ENCODE measurements around the gene ATAT1. TPM values are rescaled to one million over a fixed set of nuclear protein-coding genes. Genes with fewer than 3 reads are reported as not detected.
A peak's percentile ranks its signal among the peaks of the same experiment; 100 is the strongest.

ATAT1 gene
- polyA plus RNA-seq, 1 of the 3 experiments (the other 2 are of a cell fraction): 36.2 TPM

GRCh38 chr6:30646450-30647241, 20.0 kb downstream of the ATAT1 start, which contains the start of gene C6orf136:
TSS of gene C6orf136 (plus strand) at chr6:30647133. CDS start at chr6:30647232, 99 bp downstream.
- TF ChIP-seq TEAD4 (IDR thresholded peaks at IDR 0.05; ENCODE audit: borderline replicate concordance, insufficient read depth) (no peak), EZH2phosphoT487 (IDR thresholded peaks at IDR 0.05; ENCODE audit: borderline replicate concordance, low read depth) (no peak), FOSL2 (IDR thresholded peaks at IDR 0.05; ENCODE audit: borderline replicate concordance, low read depth) (no peak), RFX5 (IDR thresholded peaks at IDR 0.05; ENCODE audit: low read length) (no peak), FOXJ3 (CRISPR knock-in tag; IDR thresholded peaks at IDR 0.05) (no peak), RAD21 (IDR thresholded peaks at IDR 0.05; ENCODE audit: low read length) (no peak), GABPA (IDR thresholded peaks at IDR 0.05; ENCODE audit: low read depth) (no peak), TCF12 (IDR thresholded peaks at IDR 0.05) (no peak), NRF1 (IDR thresholded peaks at IDR 0.05; ENCODE audit: low read depth, low read length) (peak; percentile 96), MEF2A (IDR thresholded peaks at IDR 0.05; ENCODE audit: borderline replicate concordance, low read depth) (no peak), EP300 (IDR thresholded peaks at IDR 0.05; ENCODE audit: borderline replicate concordance in 1 of 2, low read depth in 1 of 2, low read length in 1 of 2) (no peak), PBX3 (IDR thresholded peaks at IDR 0.05) (0 out of 2 replicates have a peak, but pooled peaks have one; percentile 17), ZBTB33 (IDR thresholded peaks at IDR 0.05; ENCODE audit: borderline replicate concordance, low read depth) (no peak), NFIC (IDR thresholded peaks at IDR 0.05; ENCODE audit: borderline replicate concordance) (no peak)
- TF ChIP-seq, protein P1, sequence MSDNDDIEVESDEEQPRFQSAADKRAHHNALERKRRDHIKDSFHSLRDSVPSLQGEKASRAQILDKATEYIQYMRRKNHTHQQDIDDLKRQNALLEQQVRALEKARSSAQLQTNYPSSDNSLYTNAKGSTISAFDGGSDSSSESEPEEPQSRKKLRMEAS (IDR thresholded peaks at IDR 0.05; ENCODE audit: low read depth): no peak
- peak within 1 kb of the TSS; percentile 84 for H3K4me3 ChIP-seq (ENCODE audit: low read depth in 2 of 2, low read length in 1 of 2)

More at GRCh38 chr6:30646450-30647241, 20.0 kb downstream of the ATAT1 start, which contains the start of gene C6orf136:
- no peaks in the 10 kb centered on the region for H3K27me3 ChIP-seq (ENCODE audit: insufficient read depth)
- DNase-seq: peak; percentile 97
- H3F3A ChIP-seq (replicated peaks; ENCODE audit: insufficient read depth): peaks cover 17% of the 10 kb centered on the region
- 13% methylated on average over 34 of the region's 37 CpGs for WGBS (ENCODE audit: low lambda C conversion rate)
- H3K9me3 ChIP-seq: no peaks in the 10 kb centered on the region
- peaks cover 23 to 33% of the 10 kb centered on the region in 2 experiments for H3K36me3 ChIP-seq (replicated peaks in 1 of 2; ENCODE audit: control insufficient read depth in 1 of 2, insufficient read depth in 2 of 2, low read length in 1 of 2)
- H3K79me2 ChIP-seq (ENCODE audit: insufficient read depth): peaks cover 32% of the 10 kb centered on the region
- CTCF ChIA-PET: interaction anchor here (0.9 kb wide), 2 partner anchors 26 to 106 kb away, joined by 3 to 4 read pairs; partner anchors contain the start of gene DHX16
- peak within 1 kb of the TSS; percentile 84 for H3K9ac ChIP-seq
- peak within 1 kb of the TSS; percentile 68 for H2AFZ ChIP-seq (ENCODE audit: low read depth)
- H3K9me2 ChIP-seq: no peaks in the 10 kb centered on the region
- H4K20me1 ChIP-seq (ENCODE audit: insufficient read depth): no peaks in the 10 kb centered on the region
- H3K27ac ChIP-seq (ENCODE audit: low read depth in 2 of 2, low read length in 1 of 2): peak within 1 kb of the TSS; percentile 77 to 94
- H3K4me2 ChIP-seq: peak within 1 kb of the TSS; percentile 97
- peaks cover 0 to 6% of the 10 kb centered on the region in 2 experiments; a peak in 2 of 4 replicates for H3K4me1 ChIP-seq (ENCODE audit: control insufficient read depth in 1 of 2, insufficient read depth in 2 of 2, low read depth in 1 of 2, low read length in 1 of 2)
- POLR2A ChIA-PET: interaction anchor here (1.0 kb wide), 1 partner anchor 32 kb away, joined by 7 read pairs; no protein-coding TSS in a partner anchor

Measured in SK-N-SH (cell line).